OCI-LY7 (cell line): ENCODE results near the gene GUCA1C. TPM values are rescaled to one million over a fixed set of nuclear protein-coding genes. Genes with fewer than 3 reads are reported as not detected.

Experiments used
- BruUV-seq: library from RNA; stranded (reverse); fragments of 400-500 nt; replicated peaks from 2 replicates; lab custom pipeline; 2021; lab: Mats Ljungman, UMichigan
- CTCF ChIA-PET: fragments of 300-600 bp; sonication (Branson Sonifier 250); formaldehyde crosslinking; loops from one replicate; lab custom pipeline; 2022; ENCODE audit warnings: antibody characterized with exemption; ENCODE audit not compliant: unreplicated experiment; lab: Charles Lee
- POLR2A ChIA-PET: fragments of 300-600 bp; sonication (Branson Sonifier 250); formaldehyde crosslinking; loops from one replicate; lab custom pipeline; 2022; ENCODE audit warnings: antibody characterized with exemption; lab: Charles Lee
- DNase-seq: peaks from one replicate; pipeline ENCODE4 v3.0.0-alpha.2; 2015; ENCODE audit warnings: low spot score
- H2AFZ ChIP-seq: fragments of 200-600 bp; sonication (generic), shearing (Covaris generic); 2 replicates; pipeline ENCODE4 v1.6.1; 2014; ENCODE audit warnings: mild to moderate bottlenecking, antibody characterized with exemption, low read length, moderate library complexity
- H3K27ac ChIP-seq: fragments of 200-600 bp; sonication (generic); 2 replicates; pipeline ENCODE4 v1.5.1; 2014; ENCODE audit warnings: mixed run types, low read depth, mild to moderate bottlenecking, moderate library complexity, low read length, inconsistent platforms; ENCODE audit not compliant: poor library complexity, severe bottlenecking
- H3K36me3 ChIP-seq: fragments of 200-600 bp; sonication (generic); 2 replicates; pipeline ENCODE4 v1.6.1; 2014; ENCODE audit warnings: mild to moderate bottlenecking, antibody characterized with exemption, low read length, moderate library complexity, mixed read lengths; ENCODE audit not compliant: insufficient read depth
- H3K4me1 ChIP-seq: fragments of 200-600 bp; sonication (generic); 2 replicates; pipeline ENCODE4 v1.5.1; 2014; ENCODE audit warnings: mild to moderate bottlenecking, low read length; ENCODE audit not compliant: insufficient read depth, poor library complexity, severe bottlenecking
- H3K4me2 ChIP-seq: fragments of 200-600 bp; sonication (generic); 2 replicates; pipeline ENCODE4 v1.6.1; 2014; ENCODE audit warnings: mild to moderate bottlenecking, low read length
- H3K4me3 ChIP-seq: fragments of 200-600 bp; sonication (generic); 2 replicates; pipeline ENCODE4 v1.5.1; 2014; ENCODE audit warnings: mild to moderate bottlenecking, low read depth, low read length; ENCODE audit not compliant: poor library complexity, severe bottlenecking
- H3K79me2 ChIP-seq: fragments of 200-600 bp; sonication (generic); 2 replicates; pipeline ENCODE4 v1.6.1; 2016; ENCODE audit warnings: low read depth, mild to moderate bottlenecking, low read length, moderate library complexity, mixed read lengths; ENCODE audit not compliant: insufficient read depth
- H3K9me2 ChIP-seq: fragments of 200-600 bp; sonication (generic); 2 replicates; pipeline ENCODE4 v1.6.1; 2016; ENCODE audit warnings: mild to moderate bottlenecking, low read length, mixed read lengths; ENCODE audit not compliant: insufficient read depth
- H3K9me3 ChIP-seq: fragments of 200-600 bp; sonication (generic); 2 replicates; pipeline ENCODE4 v1.6.1; 2014; ENCODE audit warnings: mild to moderate bottlenecking, mixed run types, low read length, mixed read lengths
- H4K20me1 ChIP-seq: fragments of 200-600 bp; sonication (generic); 2 replicates; pipeline ENCODE4 v1.6.1; 2014; ENCODE audit warnings: mild to moderate bottlenecking, antibody characterized with exemption, low read length, moderate library complexity, mixed read lengths; ENCODE audit not compliant: insufficient read depth
- EZH2phosphoT487 ChIP-seq: fragments of 200-600 bp; sonication (generic); IDR thresholded peaks from 2 replicates; pipeline ENCODE4 v1.6.1; 2018; ENCODE audit warnings: low read depth, borderline replicate concordance, mild to moderate bottlenecking, mixed run types, antibody characterized with exemption, low read length, moderate library complexity, mixed read lengths
- intact Hi-C: fragments of 100-400 bp; cut with micrococcal nuclease; formaldehyde crosslinking; loops from one replicate; pipeline ENCODE4 v1.10.0; 2022; ENCODE audit not compliant: unreplicated experiment
- total RNA-seq, 2 experiments: library from RNA; depleted of rRNA in 1 of 2; stranded (reverse); fragments of >200 nt in 1 of 2; shearing (Covaris generic) in 1 of 2; gene quantifications; 2 replicates each; pipeline ENCODE4 v1.2.3, GENCODE V29; 2014 to 2022
- TF ChIP-seq, protein P1 (sequence below): fragments of 200-600 bp; sonication (generic); conservative IDR thresholded peaks from 2 replicates; pipeline ENCODE4 v1.5.1; 2014; ENCODE audit warnings: mild to moderate bottlenecking, antibody characterized with exemption, low read length, moderate library complexity, mixed read lengths

Gene GUCA1C
- total RNA-seq, 2 experiments from 2014 or later = not detected

DNA sequence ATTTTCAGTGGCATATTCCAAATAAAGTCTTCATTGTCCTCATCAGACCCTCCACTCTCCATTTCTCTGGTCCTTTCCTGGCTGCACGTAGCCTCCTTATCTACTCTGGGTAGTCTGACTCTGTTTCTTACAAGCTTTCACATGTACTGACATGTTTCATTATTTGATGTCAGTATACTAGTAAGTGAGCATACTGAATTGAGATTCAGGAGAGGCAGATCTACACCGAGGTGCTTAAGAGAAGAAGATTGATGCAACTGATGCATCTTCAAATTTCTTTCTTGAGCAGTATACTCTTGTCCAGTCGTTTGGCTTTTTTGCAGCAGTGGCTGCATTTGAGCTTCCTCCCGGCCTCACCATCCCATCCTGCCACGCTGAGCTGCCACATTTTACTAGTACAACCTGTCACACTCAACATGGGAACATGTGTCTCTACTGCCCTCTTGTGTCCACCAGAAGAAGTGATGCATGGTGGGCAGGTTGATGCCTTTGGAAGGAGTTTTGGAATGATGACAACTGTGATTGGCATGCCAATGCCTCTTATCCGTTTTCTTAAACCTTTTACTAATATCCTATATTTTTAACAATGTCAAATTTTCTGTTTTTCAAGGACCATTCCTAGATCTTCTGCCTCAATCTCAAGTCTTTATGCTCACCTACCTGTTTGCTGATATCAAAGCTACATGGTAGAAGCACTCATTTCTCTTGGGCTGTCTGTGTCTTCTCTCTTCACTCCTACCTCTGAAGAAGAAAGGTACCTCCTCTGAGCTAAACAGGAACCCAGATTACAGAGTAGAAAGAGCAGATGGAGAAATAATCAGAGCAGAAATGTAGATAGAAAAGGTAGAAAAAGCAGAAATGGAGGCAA is 38.7 kb downstream of the GUCA1C start:
- H2AFZ ChIP-seq = no peak overlapping the region
- BruUV-seq = no TSS peak
- no peak for TF ChIP-seq EZH2phosphoT487
- TF ChIP-seq, protein P1, sequence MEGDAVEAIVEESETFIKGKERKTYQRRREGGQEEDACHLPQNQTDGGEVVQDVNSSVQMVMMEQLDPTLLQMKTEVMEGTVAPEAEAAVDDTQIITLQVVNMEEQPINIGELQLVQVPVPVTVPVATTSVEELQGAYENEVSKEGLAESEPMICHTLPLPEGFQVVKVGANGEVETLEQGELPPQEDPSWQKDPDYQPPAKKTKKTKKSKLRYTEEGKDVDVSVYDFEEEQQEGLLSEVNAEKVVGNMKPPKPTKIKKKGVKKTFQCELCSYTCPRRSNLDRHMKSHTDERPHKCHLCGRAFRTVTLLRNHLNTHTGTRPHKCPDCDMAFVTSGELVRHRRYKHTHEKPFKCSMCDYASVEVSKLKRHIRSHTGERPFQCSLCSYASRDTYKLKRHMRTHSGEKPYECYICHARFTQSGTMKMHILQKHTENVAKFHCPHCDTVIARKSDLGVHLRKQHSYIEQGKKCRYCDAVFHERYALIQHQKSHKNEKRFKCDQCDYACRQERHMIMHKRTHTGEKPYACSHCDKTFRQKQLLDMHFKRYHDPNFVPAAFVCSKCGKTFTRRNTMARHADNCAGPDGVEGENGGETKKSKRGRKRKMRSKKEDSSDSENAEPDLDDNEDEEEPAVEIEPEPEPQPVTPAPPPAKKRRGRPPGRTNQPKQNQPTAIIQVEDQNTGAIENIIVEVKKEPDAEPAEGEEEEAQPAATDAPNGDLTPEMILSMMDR = peak; percentile 91
- no peak overlapping the region for H3K27ac ChIP-seq
- H3K4me2 ChIP-seq = no peak overlapping the region
- no peaks in the 10 kb centered on the region for H3K4me1 ChIP-seq
- ChIA-PET POLR2A (interaction anchor here (0.6 to 0.7 kb wide), 2 partner anchors 73 to 241 kb away, joined by 3 to 4 read pairs; no protein-coding TSS in a partner anchor), CTCF (interaction anchor here (0.9 kb wide), 1 partner anchor 253 kb away, joined by 3 read pairs; no protein-coding TSS in a partner anchor)
- intact Hi-C loops = loop anchor here (1.0 kb wide), 2 partner anchors 253 to 426 kb away; no protein-coding TSS in a partner anchor
- no peaks in the 10 kb centered on the region for H3K36me3 ChIP-seq
- peak; percentile 56 for DNase-seq
- H4K20me1 ChIP-seq = no peaks in the 10 kb centered on the region
- H3K9me3 ChIP-seq = no peaks in the 10 kb centered on the region
- no peaks in the 10 kb centered on the region for H3K79me2 ChIP-seq
- no peaks in the 10 kb centered on the region for H3K9me2 ChIP-seq
- no peak overlapping the region for H3K4me3 ChIP-seq

DNA sequence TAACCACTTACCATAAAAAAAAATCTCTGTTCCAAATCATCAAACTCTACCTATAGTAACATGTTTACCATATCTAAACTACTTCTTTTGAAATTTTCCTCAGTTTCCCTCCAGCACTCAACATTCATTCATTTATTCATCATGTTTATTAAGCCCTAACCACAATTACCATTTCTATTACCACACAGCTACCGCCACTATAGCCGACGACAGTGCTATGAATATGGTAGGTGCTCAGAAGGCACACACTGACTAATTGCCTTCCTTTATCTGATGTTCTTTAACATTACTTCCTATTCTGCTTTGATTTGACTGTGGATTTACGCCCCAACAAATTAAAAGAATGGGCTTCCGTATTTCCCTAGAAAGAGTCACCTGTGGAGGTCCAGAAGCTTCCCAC is 43.9 kb downstream of the GUCA1C start:
- TF ChIP-seq, protein P1 = no peak
- no peak for TF ChIP-seq EZH2phosphoT487
- Histone ChIP-seq H2AFZ (no peak overlapping the region), H3K36me3 (no peaks in the 10 kb centered on the region), H4K20me1 (no peaks in the 10 kb centered on the region), H3K4me2 (no peak overlapping the region), H3K9me2 (no peaks in the 10 kb centered on the region), H3K79me2 (no peaks in the 10 kb centered on the region), H3K4me3 (no peak overlapping the region), H3K9me3 (no peaks in the 10 kb centered on the region), H3K27ac (no peak overlapping the region), H3K4me1 (no peaks in the 10 kb centered on the region)
- CTCF ChIA-PET = no interaction called here
- BruUV-seq = no TSS peak
- DNase-seq = no peak
- intact Hi-C loops = no loop called here
- POLR2A ChIA-PET = no interaction called here

DNA sequence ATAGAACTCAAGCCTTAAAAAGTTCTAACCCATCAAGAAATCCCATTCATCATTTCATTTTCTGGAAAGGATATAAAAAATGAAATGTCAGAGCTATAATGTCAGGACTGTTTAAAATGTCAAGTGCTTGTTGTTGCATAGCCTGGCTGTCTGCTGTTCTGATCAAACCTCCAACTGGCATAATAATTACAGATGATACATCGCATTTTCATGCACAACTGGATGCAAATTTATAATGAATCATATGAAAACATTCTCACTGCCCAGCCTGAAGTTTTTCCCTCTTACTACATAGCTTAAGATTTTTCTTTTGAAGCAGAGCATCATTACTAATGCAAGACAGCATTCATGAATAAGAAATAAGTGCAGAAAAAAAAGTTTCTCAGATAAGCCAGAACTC is 46.5 kb downstream of the GUCA1C start:
- TF ChIP-seq, protein P1 = no peak
- no peak for TF ChIP-seq EZH2phosphoT487
- Histone ChIP-seq H3K36me3 (no peaks in the 10 kb centered on the region), H3K9me3 (no peaks in the 10 kb centered on the region), H3K4me2 (no peak overlapping the region), H2AFZ (no peak overlapping the region), H3K79me2 (no peaks in the 10 kb centered on the region), H3K9me2 (no peaks in the 10 kb centered on the region), H4K20me1 (no peaks in the 10 kb centered on the region), H3K27ac (no peak overlapping the region), H3K4me3 (no peak overlapping the region), H3K4me1 (no peaks in the 10 kb centered on the region)
- ChIA-PET CTCF (no interaction called here), POLR2A (interaction anchor here (1.2 kb wide), 1 partner anchor 9 kb away, joined by 4 read pairs; no protein-coding TSS in a partner anchor)
- intact Hi-C loops = no loop called here
- no peak for DNase-seq
- no TSS peak for BruUV-seq
